Activated naive CD4-positive, alpha-beta T cell (primary cell): ENCODE results near the gene RPTOR.
A peak's percentile ranks its signal among the peaks of the same experiment; 100 is the strongest.
"Not testable (repeated sequence)": the region's sequence is repeated elsewhere in the genome, so short reads cannot be mapped to it uniquely, and the experiment has no call there.

Experiments used
- DNase-seq, 4 experiments: peaks; one replicate each; lab custom pipeline; 2025; lab: John Stamatoyannopoulos, UW

RPTOR gene, protein sequence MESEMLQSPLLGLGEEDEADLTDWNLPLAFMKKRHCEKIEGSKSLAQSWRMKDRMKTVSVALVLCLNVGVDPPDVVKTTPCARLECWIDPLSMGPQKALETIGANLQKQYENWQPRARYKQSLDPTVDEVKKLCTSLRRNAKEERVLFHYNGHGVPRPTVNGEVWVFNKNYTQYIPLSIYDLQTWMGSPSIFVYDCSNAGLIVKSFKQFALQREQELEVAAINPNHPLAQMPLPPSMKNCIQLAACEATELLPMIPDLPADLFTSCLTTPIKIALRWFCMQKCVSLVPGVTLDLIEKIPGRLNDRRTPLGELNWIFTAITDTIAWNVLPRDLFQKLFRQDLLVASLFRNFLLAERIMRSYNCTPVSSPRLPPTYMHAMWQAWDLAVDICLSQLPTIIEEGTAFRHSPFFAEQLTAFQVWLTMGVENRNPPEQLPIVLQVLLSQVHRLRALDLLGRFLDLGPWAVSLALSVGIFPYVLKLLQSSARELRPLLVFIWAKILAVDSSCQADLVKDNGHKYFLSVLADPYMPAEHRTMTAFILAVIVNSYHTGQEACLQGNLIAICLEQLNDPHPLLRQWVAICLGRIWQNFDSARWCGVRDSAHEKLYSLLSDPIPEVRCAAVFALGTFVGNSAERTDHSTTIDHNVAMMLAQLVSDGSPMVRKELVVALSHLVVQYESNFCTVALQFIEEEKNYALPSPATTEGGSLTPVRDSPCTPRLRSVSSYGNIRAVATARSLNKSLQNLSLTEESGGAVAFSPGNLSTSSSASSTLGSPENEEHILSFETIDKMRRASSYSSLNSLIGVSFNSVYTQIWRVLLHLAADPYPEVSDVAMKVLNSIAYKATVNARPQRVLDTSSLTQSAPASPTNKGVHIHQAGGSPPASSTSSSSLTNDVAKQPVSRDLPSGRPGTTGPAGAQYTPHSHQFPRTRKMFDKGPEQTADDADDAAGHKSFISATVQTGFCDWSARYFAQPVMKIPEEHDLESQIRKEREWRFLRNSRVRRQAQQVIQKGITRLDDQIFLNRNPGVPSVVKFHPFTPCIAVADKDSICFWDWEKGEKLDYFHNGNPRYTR (N-terminal part only)

GRCh38 chr17:80544655-80545498 lies at the start of gene RPTOR:
Gene RPTOR, plus strand, starts transcription at chr17:80544838. Its CDS starts 792 bp downstream, at chr17:80545630.
- DNase-seq = peak; percentile 75 to 83 (median 82)

DNA sequence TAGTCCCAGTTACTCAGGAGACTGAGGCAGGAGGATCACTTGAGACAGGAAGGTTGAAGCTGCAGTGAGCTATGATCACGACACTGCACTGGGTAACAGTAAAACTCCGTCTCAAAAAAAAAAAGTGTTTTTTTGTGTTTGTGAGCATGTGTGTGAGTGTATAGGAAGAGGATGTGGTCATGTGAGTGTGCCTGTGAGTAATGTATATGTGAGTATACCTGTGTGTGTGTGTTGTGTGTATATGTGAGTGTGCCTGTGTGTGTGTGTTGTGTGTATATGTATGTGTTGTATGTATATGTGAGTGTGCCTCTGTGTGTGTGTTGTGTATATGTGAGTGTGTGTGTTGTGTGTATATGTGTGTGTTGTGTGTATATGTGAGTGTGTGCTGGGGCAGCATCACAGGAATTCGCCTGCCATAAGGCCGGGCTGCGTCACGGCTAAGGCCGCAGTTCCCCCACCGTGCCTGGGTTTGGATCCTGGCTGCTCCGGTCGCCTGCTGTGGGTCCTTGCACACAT lies 46.9 kb upstream of the RPTOR start:
- no peak for DNase-seq

DNA sequence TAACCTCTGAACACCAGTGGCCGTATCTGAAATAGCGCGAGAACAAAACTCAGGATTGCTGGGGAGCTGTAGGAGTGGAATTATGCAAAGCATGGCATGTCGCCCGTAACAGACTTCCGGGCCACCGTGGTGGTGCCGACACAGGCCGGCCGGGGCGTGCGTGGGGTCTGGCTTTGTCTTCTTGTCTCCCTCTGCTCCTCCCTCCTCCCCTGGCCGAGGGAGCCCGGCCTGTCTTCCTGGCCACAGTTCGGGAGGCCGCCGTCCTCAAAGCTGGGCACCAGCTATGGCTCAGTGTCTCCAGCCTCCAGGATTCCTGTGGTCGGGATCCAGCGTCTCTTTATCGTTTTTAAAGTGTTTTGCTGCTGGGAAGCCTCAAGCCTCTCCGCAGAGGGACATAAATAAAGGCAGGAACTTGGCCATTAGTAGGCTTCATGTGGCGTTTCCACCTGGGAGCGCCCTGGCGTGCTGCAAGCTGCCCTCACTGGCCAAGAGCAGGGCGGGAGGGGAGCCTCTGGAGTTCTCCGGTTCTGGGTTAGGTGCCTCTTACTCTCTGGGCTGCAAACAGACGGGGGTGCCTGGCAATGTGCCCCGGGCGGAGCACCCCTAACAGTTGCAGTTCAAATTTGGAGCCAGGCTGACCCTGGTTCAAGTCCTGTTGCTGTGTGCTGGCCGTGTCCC lies 46.3 kb upstream of the RPTOR start:
- no peak for DNase-seq

GRCh38 chr17:80498920-80499410 lies 45.7 kb upstream of the RPTOR start:
- no peak for DNase-seq

- no peak for DNase-seq
Measured at GRCh38 chr17:80499560-80499959, 45.1 kb upstream of the RPTOR start.

DNA sequence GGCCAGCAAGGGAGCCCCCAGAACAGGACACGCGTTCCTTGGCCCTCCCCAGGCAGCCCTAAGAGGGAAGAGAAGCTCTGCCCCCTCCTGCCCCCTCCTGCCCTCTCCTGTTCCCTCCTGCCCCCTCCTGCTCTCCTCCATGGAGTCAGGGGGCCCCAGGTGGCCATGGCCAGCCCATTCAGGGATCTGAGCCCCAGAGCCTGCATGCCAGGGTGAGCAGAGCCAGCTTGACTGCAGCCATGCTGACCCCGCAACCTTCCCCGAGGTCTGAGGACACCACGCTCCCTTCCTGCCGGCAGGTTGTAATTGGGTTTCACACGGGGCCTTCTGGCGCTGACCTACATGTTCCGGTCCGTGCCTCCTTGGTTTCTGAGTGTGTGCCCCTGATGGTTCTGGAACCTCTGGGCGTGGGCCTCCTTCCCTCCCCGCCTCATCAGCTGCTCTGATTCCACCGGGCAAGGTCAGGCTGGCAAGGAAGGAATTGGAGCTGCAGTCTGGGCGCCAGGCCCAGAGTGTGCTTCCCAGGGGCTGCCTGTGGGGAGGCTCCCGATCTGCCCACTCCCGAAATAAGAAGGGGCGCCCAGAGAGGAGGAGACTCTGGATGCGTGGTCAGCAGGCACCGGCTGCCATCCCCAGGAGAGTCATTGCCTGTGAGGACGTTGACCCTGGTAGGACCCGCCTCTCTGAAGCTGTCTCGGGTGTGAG lies 44.5 kb upstream of the RPTOR start:
- no peak for DNase-seq

DNA sequence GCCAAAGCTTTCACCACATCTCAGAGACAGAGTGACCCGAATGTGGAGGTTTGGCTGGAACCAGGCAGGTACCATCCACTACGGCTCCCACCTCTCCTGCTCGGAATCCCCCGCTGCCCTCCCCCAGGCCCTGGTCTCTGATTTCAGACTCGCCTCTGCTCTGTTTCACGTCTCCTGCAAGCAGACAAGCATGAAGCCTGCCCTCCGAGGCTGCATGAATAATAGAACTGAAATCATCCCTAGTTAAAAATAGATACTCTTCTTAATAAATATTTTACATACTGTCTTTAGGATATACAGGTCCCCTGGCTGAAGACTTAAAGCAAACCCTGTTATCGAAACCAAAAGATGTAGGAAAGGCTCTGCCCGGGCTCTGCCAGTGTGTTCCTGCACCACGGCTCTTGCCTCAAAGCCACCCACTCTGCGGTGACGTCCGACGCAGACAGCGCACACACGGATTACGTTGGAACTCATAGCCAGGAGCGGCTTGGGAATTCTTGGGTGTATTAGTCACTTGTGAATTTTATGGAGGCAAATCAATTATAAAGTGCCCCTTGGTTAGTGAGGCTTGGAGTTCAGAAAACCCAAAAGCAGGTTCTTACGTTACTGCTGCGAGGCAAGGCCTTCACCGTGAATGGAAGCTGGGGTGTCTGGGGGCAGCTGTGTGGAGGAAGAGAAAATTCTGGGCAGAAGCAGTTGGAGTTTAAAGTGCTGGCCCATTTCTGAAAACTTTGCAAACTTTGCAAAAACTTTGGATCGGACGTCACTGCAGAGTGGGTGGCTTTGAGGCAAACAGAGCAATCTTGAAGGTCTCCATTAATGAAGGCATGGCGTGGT lies 42.7 kb upstream of the RPTOR start:
- DNase-seq = no peak

DNA sequence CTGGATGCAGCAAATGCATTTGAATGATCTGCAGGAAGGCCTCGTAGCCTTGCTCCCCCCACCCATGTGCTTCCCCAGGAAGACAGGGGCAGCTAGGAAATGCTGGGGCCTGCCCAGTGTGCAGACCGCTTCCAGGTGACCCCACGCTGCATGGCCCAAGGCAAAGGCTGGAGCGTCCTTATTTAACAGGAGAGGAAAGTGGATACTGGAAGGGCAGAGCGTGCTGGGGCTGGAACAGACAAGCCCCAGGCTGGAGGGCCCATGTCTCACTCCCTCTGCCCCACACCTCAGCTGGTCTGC lies 42.1 kb upstream of the RPTOR start:
- DNase-seq = no peak

- no peak for DNase-seq
Measured at GRCh38 chr17:80503031-80503430, 41.6 kb upstream of the RPTOR start.

DNA sequence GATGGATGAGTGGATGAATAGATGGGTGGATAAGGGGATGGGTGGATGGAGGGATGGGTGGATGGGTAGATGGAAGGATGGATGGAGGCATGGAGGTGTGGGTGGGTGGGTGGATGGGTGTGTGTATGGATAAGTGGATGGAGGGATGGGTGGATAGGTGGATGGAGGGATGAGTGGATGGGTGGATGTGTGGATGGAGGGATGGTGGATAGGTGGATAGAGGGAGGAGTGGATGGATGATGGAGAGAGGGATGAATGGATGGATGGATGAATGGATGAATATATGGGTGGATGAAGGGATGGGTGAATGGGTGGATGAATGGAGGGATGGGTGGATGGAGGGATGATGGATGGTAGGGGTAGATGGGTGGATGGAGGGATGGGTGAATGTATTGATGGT lies 40.7 kb upstream of the RPTOR start:
- DNase-seq = no peak

DNA sequence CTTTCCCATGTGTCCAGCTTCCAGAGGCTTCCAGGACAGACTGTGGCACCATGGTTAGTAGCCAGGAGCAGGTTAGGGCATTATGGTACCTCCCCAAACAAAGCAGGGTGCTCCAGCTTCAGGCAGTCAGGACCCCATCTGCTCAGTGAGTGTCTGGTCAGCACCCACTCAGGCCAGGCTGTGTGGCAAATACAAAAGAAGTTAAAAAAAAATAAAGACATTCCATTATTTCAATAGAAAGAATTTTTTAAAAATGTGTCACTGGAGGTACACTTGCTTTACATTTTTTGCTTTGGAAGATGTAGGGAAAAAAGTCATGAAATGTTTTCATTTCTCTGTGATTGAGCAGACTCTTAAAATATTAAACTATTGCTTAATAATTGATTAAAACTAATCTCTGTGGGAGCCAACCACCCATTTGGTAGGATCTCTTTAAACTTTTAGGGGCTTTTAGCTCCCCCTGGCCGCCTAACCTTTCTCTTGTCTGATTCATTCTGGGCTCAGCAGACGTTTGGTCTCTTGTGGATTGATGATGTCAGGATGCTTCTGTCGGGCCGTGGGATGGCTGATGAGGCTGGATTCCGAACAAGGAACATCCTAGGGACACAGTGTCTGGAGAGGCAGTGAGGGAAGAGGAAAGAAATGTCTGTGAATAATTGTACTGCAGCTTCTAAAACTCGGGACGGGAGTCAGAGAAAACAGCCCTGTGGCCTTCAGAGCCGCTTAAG lies 39.8 kb upstream of the RPTOR start:
- no peak for DNase-seq

DNA sequence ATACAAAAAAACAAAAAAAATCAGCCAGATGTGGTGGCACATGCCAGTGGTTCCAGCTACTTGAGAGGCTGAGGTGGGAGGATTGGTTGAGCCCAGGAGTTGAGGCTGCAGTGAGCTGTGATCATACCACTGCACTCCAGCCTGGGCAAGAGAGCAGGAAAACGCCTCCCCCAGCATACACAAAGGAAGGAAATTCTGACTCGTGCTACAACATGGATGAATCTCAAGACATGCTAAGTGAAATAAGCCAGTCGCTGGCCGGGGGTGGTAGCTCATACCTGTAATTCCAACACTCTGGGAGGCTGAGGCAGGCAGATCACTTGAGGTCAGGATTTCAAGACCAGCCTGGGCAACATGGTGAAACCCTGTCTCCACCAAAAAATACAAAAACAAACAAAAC lies 37.5 kb upstream of the RPTOR start:
- DNase-seq = not testable (repeated sequence)

DNA sequence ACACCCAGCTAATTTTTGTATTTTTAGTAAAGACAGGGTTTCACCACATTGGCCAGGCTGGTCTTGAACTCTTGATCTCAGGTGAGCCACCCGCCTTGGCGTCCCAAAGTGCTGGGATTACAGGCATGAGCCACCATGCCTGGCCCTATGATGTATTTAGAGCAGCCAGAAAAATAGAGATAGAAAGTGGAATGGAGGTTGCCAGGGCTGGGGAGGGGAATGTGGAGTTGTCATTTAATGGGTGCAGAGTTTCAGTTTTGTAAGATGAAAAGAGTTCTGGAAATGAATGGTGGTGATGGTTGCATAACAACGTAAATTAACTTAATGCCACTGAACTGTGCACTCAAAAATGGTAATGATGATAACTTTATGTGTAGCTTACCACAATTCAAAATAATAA lies 36.7 kb upstream of the RPTOR start:
- DNase-seq = no peak

- DNase-seq = no peak
Measured at GRCh38 chr17:80509311-80509710, 35.3 kb upstream of the RPTOR start.

DNA sequence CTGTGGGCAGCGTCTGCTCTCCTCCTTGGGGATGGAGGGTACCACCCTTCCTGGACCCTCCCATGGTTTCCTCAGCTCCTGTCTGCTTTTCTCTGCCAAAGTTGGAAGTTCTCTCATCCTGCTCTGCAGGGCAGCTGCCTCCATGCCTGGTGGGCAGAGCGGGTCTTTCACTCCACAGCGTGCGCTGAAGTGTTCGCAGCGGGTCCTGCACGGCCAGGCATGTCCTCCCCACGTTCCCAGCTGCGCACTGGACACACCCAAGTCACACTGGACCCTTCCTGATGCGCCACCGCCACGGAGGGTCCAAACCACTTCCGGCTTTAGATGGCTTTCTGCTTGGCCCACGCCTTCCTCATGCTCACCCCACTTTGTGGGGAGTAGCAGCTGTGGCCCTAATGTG lies 34.5 kb upstream of the RPTOR start:
- DNase-seq = no peak

GRCh38 chr17:80510772-80511171 lies 33.9 kb upstream of the RPTOR start:
- DNase-seq = no peak

GRCh38 chr17:80511222-80512180 lies 33.1 kb upstream of the RPTOR start:
- DNase-seq = no peak

GRCh38 chr17:80512233-80512632 lies 32.4 kb upstream of the RPTOR start:
- DNase-seq = no peak
